OCI-LY3 (cell line): ENCODE data around the gene HPS5.
"Not testable (repeated sequence)": the region's sequence is repeated elsewhere in the genome, so short reads cannot be mapped to it uniquely, and the experiment has no call there.

Experiments used
- H2AFZ ChIP-seq: fragments of 200-600, 300-600 bp; shearing (Covaris generic); 2 replicates; pipeline ENCODE4 v1.6.0; 2014; ENCODE audit warnings: antibody characterized with exemption, low read depth, low read length
- H3K27ac ChIP-seq: fragments of 200-600, 300-600 bp; sonication (generic); 2 replicates; pipeline ENCODE4 v1.5.1; 2014; ENCODE audit warnings: mild to moderate bottlenecking, low read length, moderate library complexity, mixed read lengths
- H3K27me3 ChIP-seq: fragments of 200-600, 300-600 bp; sonication (generic); 2 replicates; pipeline ENCODE4 v1.6.1; 2014; ENCODE audit warnings: low read depth, low read length, mixed read lengths
- H3K36me3 ChIP-seq: fragments of 200-600, 300-600 bp; sonication (generic); replicated peaks from 2 replicates; pipeline ENCODE3; 2014; ENCODE audit warnings: low read depth, low read length, mixed read lengths
- H3K4me1 ChIP-seq: fragments of 300-600, 200-600 bp; sonication (generic); 2 replicates; pipeline ENCODE4 v1.6.1; 2014; ENCODE audit warnings: low read length, mixed read lengths
- H3K4me2 ChIP-seq: fragments of 200-600, 300-600 bp; sonication (generic); 2 replicates; pipeline ENCODE4 v1.6.1; 2014; ENCODE audit warnings: low read length, mixed read lengths
- H3K4me3 ChIP-seq: fragments of 300-600, 200-600 bp; sonication (generic); 2 replicates; pipeline ENCODE4 v1.5.1; 2014; ENCODE audit warnings: antibody characterized with exemption, mild to moderate bottlenecking, low read length, moderate library complexity
- H3K79me2 ChIP-seq: fragments of 300-600, 200-600 bp; shearing (Covaris generic); 2 replicates; pipeline ENCODE4 v1.6.1; 2014; ENCODE audit warnings: mild to moderate bottlenecking, low read length, mixed read lengths
- H3K9ac ChIP-seq: fragments of 300-600, 200-600 bp; shearing (Covaris generic); 2 replicates; pipeline ENCODE4 v1.6.0; 2014; ENCODE audit warnings: mild to moderate bottlenecking, low read length, moderate library complexity
- H3K9me3 ChIP-seq: fragments of 200-600, 300-600 bp; shearing (Covaris generic); 2 replicates; pipeline ENCODE4 v1.6.1; 2014; ENCODE audit warnings: low read length, mixed read lengths; ENCODE audit not compliant: insufficient read depth
- H4K20me1 ChIP-seq: fragments of 200-600, 300-600 bp; sonication (generic); 2 replicates; pipeline ENCODE4 v1.6.1; 2016; ENCODE audit warnings: low read length, mixed read lengths; ENCODE audit not compliant: insufficient read depth
- EZH2phosphoT487 ChIP-seq: fragments of 200-600 bp; shearing (Covaris generic); IDR thresholded peaks from 2 replicates; pipeline ENCODE4 v1.6.1; 2018; ENCODE audit warnings: antibody characterized with exemption, mixed run types, low read depth
- TF ChIP-seq, protein P1 (sequence below): fragments of 200-600, 300-600 bp; sonication (generic); IDR thresholded peaks from 2 replicates; pipeline ENCODE4 v1.5.1; 2014; ENCODE audit warnings: antibody characterized with exemption, low read length, low read depth

HPS5 gene

DNA sequence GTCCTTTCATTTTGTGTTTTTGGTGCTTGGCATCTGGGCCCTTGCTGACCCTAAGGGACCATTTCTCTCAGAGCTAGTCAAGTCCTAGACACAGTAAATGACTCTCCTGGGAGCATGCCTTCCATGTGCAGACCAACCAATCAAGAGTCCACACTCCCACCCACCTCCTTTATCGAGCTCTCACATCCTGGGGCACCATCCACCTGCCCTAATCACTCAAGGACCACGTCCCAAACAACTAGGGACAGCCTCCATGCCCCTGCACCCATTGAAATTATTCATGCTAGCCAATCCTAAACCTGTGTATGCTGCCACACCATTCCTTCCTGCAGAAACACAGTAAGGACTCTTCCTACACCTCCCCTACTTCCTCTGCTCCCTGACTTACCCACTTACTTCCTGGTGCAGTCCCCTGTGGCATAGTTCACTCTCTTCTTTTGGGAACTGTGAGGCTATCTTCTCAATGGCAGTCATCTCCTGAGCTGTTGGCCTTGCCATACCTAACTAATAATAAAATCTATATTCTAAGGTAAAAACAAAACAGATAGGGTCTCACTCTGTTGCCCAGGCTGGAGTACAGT, 67.1 kb downstream of the HPS5 start:
- Histone ChIP-seq H3K36me3 (no peaks in the 10 kb centered on the region), H3K4me1 (no peaks in the 10 kb centered on the region), H2AFZ (no peak overlapping the region), H3K4me2 (no peak overlapping the region), H3K9me3 (no peaks in the 10 kb centered on the region), H3K27ac (no peak overlapping the region), H3K9ac (no peak overlapping the region), H4K20me1 (no peaks in the 10 kb centered on the region), H3K27me3 (peaks cover 30% of the 10 kb centered on the region), H3K79me2 (no peaks in the 10 kb centered on the region), H3K4me3 (no peak overlapping the region)
- no peak for TF ChIP-seq EZH2phosphoT487
- TF ChIP-seq, protein P1, sequence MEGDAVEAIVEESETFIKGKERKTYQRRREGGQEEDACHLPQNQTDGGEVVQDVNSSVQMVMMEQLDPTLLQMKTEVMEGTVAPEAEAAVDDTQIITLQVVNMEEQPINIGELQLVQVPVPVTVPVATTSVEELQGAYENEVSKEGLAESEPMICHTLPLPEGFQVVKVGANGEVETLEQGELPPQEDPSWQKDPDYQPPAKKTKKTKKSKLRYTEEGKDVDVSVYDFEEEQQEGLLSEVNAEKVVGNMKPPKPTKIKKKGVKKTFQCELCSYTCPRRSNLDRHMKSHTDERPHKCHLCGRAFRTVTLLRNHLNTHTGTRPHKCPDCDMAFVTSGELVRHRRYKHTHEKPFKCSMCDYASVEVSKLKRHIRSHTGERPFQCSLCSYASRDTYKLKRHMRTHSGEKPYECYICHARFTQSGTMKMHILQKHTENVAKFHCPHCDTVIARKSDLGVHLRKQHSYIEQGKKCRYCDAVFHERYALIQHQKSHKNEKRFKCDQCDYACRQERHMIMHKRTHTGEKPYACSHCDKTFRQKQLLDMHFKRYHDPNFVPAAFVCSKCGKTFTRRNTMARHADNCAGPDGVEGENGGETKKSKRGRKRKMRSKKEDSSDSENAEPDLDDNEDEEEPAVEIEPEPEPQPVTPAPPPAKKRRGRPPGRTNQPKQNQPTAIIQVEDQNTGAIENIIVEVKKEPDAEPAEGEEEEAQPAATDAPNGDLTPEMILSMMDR: no peak

DNA sequence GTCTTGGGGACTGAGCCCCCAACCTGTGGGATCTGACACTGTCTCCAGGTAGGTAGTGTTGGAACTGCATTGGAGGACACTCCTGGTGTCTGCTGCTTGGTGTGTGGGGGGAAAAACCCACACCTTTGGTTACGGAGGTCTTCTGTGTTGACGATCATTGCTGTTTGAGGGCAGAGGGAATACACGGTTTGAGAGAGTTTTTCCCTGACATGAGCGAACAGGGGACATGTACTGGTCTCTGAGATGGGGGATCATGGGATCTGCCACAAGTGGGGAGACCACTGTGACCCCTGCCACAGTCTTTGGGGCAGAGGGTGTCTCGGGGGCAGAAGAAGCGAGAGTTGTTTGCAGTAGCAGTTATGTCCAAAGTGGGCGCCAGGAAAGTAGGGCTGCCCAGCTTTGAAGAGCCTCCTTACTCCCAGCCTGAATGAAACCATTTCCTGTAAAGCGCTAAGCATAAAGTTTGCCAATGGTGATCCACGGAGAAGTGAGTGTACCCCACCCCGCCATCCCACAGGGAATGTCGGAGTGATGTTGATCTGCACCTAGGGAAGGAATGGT, 68.1 kb downstream of the HPS5 start:
- no peaks in the 10 kb centered on the region for H3K9me3 ChIP-seq
- H4K20me1 ChIP-seq: no peaks in the 10 kb centered on the region
- no peak overlapping the region for H3K4me3 ChIP-seq
- no peaks in the 10 kb centered on the region for H3K4me1 ChIP-seq
- H3K79me2 ChIP-seq: no peaks in the 10 kb centered on the region
- H3K27me3 ChIP-seq: peaks cover 27% of the 10 kb centered on the region
- H2AFZ ChIP-seq: no peak overlapping the region
- H3K4me2 ChIP-seq: no peak overlapping the region
- H3K36me3 ChIP-seq: no peaks in the 10 kb centered on the region
- no peak overlapping the region for H3K9ac ChIP-seq
- TF ChIP-seq, protein P1: no peak
- TF ChIP-seq EZH2phosphoT487: no peak
- no peak overlapping the region for H3K27ac ChIP-seq

DNA sequence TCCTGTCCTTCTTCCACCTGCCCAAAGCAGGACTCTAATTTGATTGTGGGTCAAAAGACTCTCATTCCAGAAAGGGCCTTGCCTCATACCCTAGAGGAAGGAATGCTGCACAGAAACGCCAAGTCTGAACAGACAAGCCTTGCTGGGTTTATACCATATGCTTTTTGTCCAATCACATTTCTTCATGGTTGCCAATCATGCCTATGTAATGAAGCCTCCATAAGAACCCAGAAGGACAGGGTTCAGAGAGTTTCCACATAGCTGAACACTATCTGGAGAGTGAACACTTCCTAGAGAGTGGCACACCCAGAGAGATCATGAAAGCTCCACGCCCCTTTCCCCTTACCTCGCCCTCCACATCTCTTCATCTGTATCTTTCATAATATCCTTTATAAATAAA, 68.7 kb downstream of the HPS5 start:
- Histone ChIP-seq H3K27me3 (peaks cover 30% of the 10 kb centered on the region), H3K9me3 (no peaks in the 10 kb centered on the region), H3K4me2 (no peak overlapping the region), H3K4me3 (no peak overlapping the region), H2AFZ (no peak overlapping the region), H3K79me2 (no peaks in the 10 kb centered on the region), H3K27ac (no peak overlapping the region), H4K20me1 (no peaks in the 10 kb centered on the region), H3K9ac (no peak overlapping the region), H3K36me3 (no peaks in the 10 kb centered on the region), H3K4me1 (no peaks in the 10 kb centered on the region)
- TF ChIP-seq, protein P1: no peak
- TF ChIP-seq EZH2phosphoT487: no peak

DNA sequence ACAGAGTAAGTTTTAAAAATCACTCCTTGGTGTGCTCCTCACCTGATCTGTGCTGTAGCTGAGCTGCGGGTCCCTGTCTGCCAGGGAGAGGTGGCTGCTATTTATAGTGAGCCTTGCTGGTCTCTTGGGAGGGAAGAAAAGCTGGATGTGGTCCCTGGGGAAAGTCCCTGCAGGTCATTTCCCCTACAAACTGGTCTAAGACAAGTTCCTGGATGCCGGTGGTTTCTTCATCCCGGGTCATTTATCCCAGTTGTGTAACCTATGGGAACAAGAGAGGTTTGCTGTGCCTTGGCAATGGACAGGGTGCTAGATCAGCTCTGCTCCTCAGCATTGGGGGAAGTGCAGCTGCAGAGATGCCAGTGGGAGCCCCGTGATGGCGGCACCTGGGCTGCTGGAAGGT, 73.4 kb downstream of the HPS5 start, which contains the start of gene SAA2:
Gene SAA2 (minus strand): TSS at position 108 of the 400 bp plus-strand sequence. CDS start 657 bp downstream, outside the sequence.
- Histone ChIP-seq H3K9ac (no peak within 1 kb of the TSS), H3K4me2 (no peak within 1 kb of the TSS), H2AFZ (no peak within 1 kb of the TSS), H3K79me2 (no peaks in the 10 kb centered on the region), H3K4me3 (no peak within 1 kb of the TSS), H3K27me3 (peaks cover 10% of the 10 kb centered on the region), H3K36me3 (no peaks in the 10 kb centered on the region), H3K4me1 (peaks cover 26% of the 10 kb centered on the region), H3K9me3 (no peaks in the 10 kb centered on the region), H3K27ac (no peak within 1 kb of the TSS), H4K20me1 (no peaks in the 10 kb centered on the region)
- TF ChIP-seq, protein P1: no peak
- no peak for TF ChIP-seq EZH2phosphoT487

DNA sequence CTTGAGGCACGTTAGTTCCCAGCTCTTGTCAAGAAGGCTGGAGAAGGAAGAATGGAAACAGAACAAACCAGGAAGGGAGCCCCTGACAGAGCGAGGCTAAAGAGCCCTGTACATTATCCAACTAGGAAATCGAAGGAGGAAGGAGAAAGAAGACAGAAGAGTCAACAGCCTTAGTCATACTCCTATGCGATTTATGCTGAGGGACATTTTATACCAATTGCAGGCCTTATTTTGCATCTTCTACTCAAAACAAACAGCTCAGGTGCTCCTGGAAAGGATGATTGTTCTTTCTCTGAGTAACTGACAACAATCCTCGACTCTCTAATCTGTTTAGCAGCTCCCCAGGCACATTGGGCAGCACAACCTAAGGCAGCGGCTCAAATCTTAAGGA, 74.8 kb downstream of the HPS5 start:
- not testable (repeated sequence) for H3K9ac ChIP-seq, H3K79me2 ChIP-seq, H3K27me3 ChIP-seq, H3K9me3 ChIP-seq, H3K27ac ChIP-seq, H3K36me3 ChIP-seq, H2AFZ ChIP-seq, H4K20me1 ChIP-seq
- Histone ChIP-seq H3K4me1 (peaks cover 26% of the 10 kb centered on the region), H3K4me2 (peak overlapping the region; percentile 63), H3K4me3 (peak overlapping the region; percentile 75)
